ENCODE data around the gene CXorf66. TPM values are rescaled to one million over a fixed set of nuclear protein-coding genes. Genes with fewer than 3 reads are reported as not detected.

Gene CXorf66
- total RNA-seq, 6 donors from 2014 or later: not detected

DNA sequence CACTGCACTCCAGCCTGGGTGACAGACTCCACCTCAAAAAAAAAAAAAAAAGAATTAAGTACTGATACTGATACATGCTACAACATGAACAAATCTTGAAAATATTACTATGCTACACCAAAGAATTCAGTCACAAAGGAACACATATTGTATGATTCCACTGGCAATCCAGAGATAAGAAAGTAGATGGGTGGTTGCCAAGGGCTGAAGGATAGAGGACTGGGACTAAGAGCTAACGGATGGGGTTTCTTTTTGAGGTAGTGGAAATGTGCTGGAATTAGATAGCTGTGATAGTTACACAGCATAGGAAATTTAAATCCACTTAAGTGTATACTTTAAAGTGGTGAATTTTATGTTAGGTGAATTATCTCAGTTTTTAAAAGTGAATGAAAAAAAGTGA lies 45.0 kb downstream of the CXorf66 start:
- no peaks in the 10 kb centered on the region for H3K36me3 ChIP-seq
- TF ChIP-seq CTCF (IDR thresholded peaks at IDR 0.05): no peak
- no peaks in the 10 kb centered on the region for H3K4me1 ChIP-seq
- H3K27me3 ChIP-seq: no peaks in the 10 kb centered on the region
- ATAC-seq (ENCODE audit: low FRiP score in 2 of 2): no peak
- WGBS, 2 donors: 60 to 85% methylated on average over 1 of the region's 1 CpG
- H3K4me3 ChIP-seq: no peak overlapping the region
- DNase-seq: no peak
- H3K9me3 ChIP-seq: no peaks in the 10 kb centered on the region
- no peak overlapping the region for H3K27ac ChIP-seq

DNA sequence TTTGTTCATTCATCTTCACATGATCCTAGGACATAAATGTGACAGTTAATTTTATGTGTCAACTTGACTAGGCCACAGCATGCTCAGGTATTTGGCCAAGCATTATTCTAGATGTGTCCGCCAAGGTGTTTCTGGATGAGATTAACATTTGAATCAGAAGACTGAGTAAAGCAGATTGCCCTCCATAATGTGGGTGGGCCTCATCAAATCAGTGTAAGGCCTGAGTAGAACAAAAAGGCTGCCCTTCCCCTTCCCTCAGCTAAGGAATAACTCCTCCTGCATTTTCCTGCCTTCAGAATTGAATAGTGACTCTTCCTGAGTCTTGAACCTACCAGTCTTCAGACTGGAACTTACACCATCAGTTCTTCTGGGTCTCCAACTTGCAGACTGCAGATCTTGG lies 50.9 kb downstream of the CXorf66 start:
- Histone ChIP-seq H3K36me3 (no peaks in the 10 kb centered on the region), H3K27ac (no peak overlapping the region), H3K9me3 (no peaks in the 10 kb centered on the region), H3K4me3 (no peak overlapping the region), H3K4me1 (no peaks in the 10 kb centered on the region), H3K27me3 (no peaks in the 10 kb centered on the region)
- WGBS, 2 donors: 88 to 100% methylated on average over 1 of the region's 1 CpG
- TF ChIP-seq POLR2A (IDR thresholded peaks at IDR 0.05) (no peak), POLR2AphosphoS5 (IDR thresholded peaks at IDR 0.05) (no peak)
- ATAC-seq (ENCODE audit: low FRiP score in 2 of 2) (no peak), DNase-seq (no peak)

DNA sequence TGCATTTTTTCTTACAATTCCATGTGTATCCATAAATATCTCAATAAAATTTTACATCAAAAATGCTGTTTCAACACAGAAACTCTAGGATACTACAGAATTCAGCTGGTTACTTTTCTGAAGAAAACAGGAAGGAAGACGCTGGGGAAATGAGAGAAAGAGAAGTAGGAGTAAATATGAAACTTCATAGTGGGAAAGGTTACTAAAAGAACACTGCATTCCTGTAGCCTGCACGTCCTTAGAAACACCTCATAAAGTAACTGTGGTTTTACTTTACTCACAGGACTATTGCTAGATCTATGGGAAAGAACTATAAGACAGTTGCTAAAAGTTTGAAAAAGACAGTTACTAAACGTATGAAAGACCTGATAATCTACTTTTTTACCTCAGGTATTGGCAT lies 55.6 kb downstream of the CXorf66 start:
- Histone ChIP-seq H3K27me3 (no peaks in the 10 kb centered on the region), H3K36me3 (no peaks in the 10 kb centered on the region), H3K4me1 (no peaks in the 10 kb centered on the region), H3K4me3 (no peak overlapping the region), H3K9me3 (no peaks in the 10 kb centered on the region), H3K27ac (no peak overlapping the region)
- WGBS, 2 donors: 49 to 59% methylated on average over 3 of the region's 3 CpGs
- ATAC-seq (ENCODE audit: low FRiP score in 2 of 2) (no peak), DNase-seq (no peak)
- no peak for TF ChIP-seq EP300 (IDR thresholded peaks at IDR 0.05)
- TF ChIP-seq POLR2A (IDR thresholded peaks at IDR 0.05): no peak

DNA sequence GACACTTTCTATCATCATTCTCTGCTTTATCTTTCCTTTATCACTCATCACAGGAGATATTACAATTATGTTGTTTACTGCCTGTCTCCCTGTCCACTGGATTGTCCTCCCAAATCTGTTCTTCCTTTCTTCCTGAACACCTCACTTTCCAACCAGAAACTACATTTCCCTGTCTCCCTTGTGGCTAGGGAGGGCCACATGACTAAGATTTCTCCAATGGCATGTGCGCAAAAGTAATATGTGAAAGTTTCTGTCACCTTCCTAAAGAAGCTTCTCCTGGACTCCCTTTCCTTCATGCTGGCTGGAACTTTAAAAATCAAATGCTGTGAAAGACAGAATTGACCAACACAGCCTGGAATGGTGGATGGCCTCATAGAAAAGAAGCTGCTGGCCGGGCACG lies 58.2 kb downstream of the CXorf66 start:
- Histone ChIP-seq H3K36me3 (no peaks in the 10 kb centered on the region), H3K27ac (no peak overlapping the region), H3K27me3 (no peaks in the 10 kb centered on the region), H3K4me1 (no peaks in the 10 kb centered on the region), H3K9me3 (no peaks in the 10 kb centered on the region), H3K4me3 (no peak overlapping the region)
- no peak for TF ChIP-seq POLR2AphosphoS5 (IDR thresholded peaks at IDR 0.05)
- TF ChIP-seq POLR2A (IDR thresholded peaks at IDR 0.05): no peak
- TF ChIP-seq EP300 (IDR thresholded peaks at IDR 0.05): no peak
- no peak for TF ChIP-seq CTCF (IDR thresholded peaks at IDR 0.05)
- no peak for DNase-seq
- ATAC-seq (ENCODE audit: low FRiP score in 2 of 2): no peak
- WGBS, 2 donors: 100% methylated on average over 3 of the region's 3 CpGs

DNA sequence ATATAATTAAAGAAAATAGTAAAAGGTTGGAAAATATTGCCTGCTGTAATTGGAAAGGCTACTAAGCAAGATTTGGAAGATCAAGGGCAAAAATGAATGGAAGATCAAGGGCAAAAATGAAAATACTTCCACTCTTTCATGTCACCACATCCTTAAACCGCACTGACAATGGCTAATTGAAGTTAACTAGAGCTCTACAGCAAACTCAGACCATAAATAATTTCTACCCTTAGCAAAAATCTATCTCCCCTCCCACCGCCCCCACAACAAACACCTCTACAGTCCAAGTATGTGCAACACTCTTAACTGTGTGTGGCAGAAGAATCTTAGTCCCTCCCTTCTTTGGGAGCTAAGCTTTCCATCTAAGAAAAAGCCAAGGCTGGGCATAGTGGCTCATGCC lies 59.6 kb downstream of the CXorf66 start:
- TF ChIP-seq POLR2AphosphoS5 (IDR thresholded peaks at IDR 0.05): no peak
- no peak overlapping the region for H3K4me3 ChIP-seq
- ATAC-seq (ENCODE audit: low FRiP score in 2 of 2) (no peak), DNase-seq (no peak)
- no peaks in the 10 kb centered on the region for H3K4me1 ChIP-seq
- no peaks in the 10 kb centered on the region for H3K27me3 ChIP-seq
- no peak overlapping the region for H3K27ac ChIP-seq
- WGBS, 2 donors: 86 to 95% methylated on average over 2 of the region's 2 CpGs
- no peaks in the 10 kb centered on the region for H3K36me3 ChIP-seq
- H3K9me3 ChIP-seq: no peaks in the 10 kb centered on the region

Small RNA genes lying within 50 kb of the gene (small RNA-seq; reads per million reads assigned to genes)
- gene MIR505 (1.1 to 6.9 (median 2.0) reads per million in 4 donors), gene RF00425 (0 reads per million in 4 donors)

Other genes starting within 250 kb of the CXorf66 start
- 10 to 100 TPM in 5 of 6 donors, 1 to 10 TPM in 1; 9.5 to 24.4 (median 15.1) TPM for gene ATP11C, start 32.5 kb downstream of the CXorf66 start, total RNA-seq